IPS-18a (cell line): ENCODE data around the gene SMPDL3A.

Experiments used
- H3K27ac ChIP-seq: one replicate; pipeline ENCODE4 v1.5.1; 2013; ENCODE audit warnings: low read length
- H3K27me3 ChIP-seq: one replicate; pipeline ENCODE4 v1.6.1; 2013; ENCODE audit warnings: mild to moderate bottlenecking, low read length; ENCODE audit not compliant: control insufficient read depth, insufficient read depth
- H3K36me3 ChIP-seq: one replicate; pipeline ENCODE4 v1.6.1; 2013; ENCODE audit warnings: low read depth, low read length; ENCODE audit not compliant: control insufficient read depth
- H3K4me1 ChIP-seq: one replicate; pipeline ENCODE4 v1.6.1; 2013; ENCODE audit warnings: low read depth, low read length; ENCODE audit not compliant: control insufficient read depth
- H3K4me3 ChIP-seq: one replicate; pipeline ENCODE4 v1.5.1; 2013; ENCODE audit warnings: low read length
- H3K9ac ChIP-seq: one replicate; pipeline ENCODE4 v1.6.1; 2013; ENCODE audit warnings: mild to moderate bottlenecking, low read length, moderate library complexity
- H3K9me3 ChIP-seq: one replicate; pipeline ENCODE4 v1.6.1; 2013; ENCODE audit warnings: low read depth, low read length; ENCODE audit not compliant: control insufficient read depth

Gene SMPDL3A

DNA sequence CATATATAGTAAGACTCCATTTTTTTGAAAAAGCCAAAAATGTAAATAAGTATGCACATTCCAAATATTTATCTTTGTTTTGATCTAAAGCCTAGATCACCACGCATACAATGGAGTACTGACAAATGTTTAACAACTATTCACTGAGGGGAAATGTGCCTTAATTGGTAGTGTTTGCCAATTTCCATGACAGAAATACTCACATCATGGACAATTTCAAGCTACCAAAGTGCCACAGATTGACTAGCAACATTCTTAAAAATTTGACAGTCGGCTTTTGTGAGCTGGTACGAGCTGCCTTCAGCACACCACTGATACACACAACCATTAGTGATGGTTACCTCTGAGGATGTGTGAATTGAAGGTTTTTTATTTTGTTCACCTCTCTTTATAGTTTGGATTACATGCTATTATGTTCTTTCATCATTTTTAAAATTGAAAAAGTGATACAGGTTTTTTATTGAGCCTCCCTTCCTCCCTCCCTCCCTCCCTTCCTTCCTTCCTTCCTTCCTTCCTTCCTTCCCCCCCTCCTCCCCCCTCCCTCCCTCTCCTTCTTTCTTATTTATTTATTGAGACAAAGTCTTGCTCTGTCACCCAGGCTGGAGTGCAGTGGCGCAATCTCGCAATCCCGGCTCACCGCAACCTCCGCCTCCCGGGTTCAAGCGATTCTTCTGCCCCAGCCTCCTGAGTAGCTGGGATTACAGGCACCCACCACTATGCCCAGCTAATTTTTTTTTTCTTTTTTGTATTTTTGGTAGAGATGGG lies 19.2 kb downstream of the SMPDL3A start:
- H3K9me3 ChIP-seq = no peaks in the 10 kb centered on the region
- H3K27ac ChIP-seq = no peak overlapping the region
- H3K9ac ChIP-seq = no peak overlapping the region
- no peaks in the 10 kb centered on the region for H3K36me3 ChIP-seq
- no peaks in the 10 kb centered on the region for H3K27me3 ChIP-seq
- H3K4me1 ChIP-seq = no peaks in the 10 kb centered on the region
- H3K4me3 ChIP-seq = no peak overlapping the region

DNA sequence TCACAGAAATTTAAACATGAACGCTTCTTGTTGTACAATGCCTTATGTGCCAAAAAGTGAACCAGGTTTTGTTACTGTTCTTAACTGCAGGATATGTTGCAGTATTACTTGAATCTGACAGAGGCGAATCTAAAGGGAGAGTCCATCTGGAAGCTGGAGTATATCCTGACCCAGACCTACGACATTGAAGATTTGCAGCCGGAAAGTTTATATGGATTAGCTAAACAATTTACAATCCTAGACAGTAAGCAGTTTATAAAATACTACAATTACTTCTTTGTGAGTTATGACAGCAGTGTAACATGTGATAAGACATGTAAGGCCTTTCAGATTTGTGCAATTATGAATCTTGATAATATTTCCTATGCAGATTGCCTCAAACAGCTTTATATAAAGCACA lies 19.9 kb downstream of the SMPDL3A start:
- no peak overlapping the region for H3K9ac ChIP-seq
- no peak overlapping the region for H3K4me3 ChIP-seq
- no peaks in the 10 kb centered on the region for H3K9me3 ChIP-seq
- H3K4me1 ChIP-seq = no peaks in the 10 kb centered on the region
- no peaks in the 10 kb centered on the region for H3K36me3 ChIP-seq
- no peak overlapping the region for H3K27ac ChIP-seq
- H3K27me3 ChIP-seq = no peaks in the 10 kb centered on the region

DNA sequence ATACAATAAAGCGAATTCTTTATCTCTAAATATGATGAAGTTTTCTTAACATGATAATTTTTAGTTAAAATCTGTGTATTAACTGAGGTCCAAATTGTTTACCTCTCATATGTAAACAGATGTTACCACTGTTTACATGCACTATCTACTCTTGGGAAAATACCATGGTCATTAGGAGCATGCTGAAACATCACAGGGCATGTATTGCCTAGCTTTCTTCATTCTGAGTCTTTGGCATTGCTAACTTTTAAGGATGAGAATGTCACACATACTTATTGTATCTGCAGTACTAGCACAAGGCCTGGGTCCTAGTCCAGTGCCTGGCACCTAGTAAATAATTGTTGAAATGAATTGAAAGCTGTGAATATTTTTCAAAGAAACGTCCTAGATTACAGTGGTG lies 20.6 kb downstream of the SMPDL3A start:
- no peak overlapping the region for H3K27ac ChIP-seq
- no peaks in the 10 kb centered on the region for H3K9me3 ChIP-seq
- H3K27me3 ChIP-seq = no peaks in the 10 kb centered on the region
- no peak overlapping the region for H3K9ac ChIP-seq
- no peaks in the 10 kb centered on the region for H3K36me3 ChIP-seq
- H3K4me3 ChIP-seq = no peak overlapping the region
- H3K4me1 ChIP-seq = no peaks in the 10 kb centered on the region

DNA sequence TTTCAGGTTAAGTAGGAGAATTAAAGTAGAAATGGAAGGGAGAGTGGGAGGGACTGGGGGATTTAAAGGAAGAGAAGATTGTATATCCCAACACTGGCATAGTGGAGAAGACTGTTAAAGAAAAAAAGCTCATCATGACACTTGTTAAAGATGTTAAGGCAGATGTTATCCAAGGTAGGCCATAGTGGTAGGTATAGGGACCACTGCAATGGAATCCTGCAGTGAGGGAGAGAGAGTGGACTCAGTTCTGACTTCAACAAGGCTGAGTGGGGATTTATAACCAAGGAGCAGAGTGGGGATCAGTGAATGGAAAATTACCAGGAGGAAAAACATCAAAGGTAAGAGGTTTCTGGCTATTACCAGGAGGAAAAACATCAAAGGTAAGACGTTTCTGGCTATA lies 21.1 kb downstream of the SMPDL3A start:
- Histone ChIP-seq H3K4me1 (no peaks in the 10 kb centered on the region), H3K4me3 (no peak overlapping the region), H3K27ac (no peak overlapping the region), H3K27me3 (no peaks in the 10 kb centered on the region), H3K9ac (no peak overlapping the region), H3K9me3 (no peaks in the 10 kb centered on the region), H3K36me3 (no peaks in the 10 kb centered on the region)

DNA sequence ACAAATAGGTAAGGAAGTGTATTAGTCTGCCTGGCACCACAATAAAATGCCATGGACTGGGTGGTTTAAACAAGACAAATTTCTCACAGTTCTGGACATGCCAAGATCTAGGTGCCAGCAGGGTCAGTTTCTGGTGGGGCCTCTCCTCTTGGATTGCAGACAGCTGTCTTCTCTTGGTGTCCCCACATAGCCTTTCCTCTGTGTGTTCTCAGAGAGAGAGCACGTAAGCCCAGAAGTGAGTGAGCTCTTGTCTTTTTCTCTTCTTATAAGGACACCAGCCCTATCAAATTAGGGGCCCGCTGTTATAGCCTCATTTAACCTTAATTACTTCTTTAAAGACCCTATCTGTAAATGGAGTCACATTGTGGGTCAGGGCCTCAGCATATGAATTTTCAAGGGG lies 28.3 kb downstream of the SMPDL3A start:
- H3K27ac ChIP-seq = no peak overlapping the region
- H3K9ac ChIP-seq = no peak overlapping the region
- no peaks in the 10 kb centered on the region for H3K27me3 ChIP-seq
- no peak overlapping the region for H3K4me3 ChIP-seq
- H3K9me3 ChIP-seq = no peaks in the 10 kb centered on the region
- H3K4me1 ChIP-seq = no peaks in the 10 kb centered on the region
- H3K36me3 ChIP-seq = no peaks in the 10 kb centered on the region

DNA sequence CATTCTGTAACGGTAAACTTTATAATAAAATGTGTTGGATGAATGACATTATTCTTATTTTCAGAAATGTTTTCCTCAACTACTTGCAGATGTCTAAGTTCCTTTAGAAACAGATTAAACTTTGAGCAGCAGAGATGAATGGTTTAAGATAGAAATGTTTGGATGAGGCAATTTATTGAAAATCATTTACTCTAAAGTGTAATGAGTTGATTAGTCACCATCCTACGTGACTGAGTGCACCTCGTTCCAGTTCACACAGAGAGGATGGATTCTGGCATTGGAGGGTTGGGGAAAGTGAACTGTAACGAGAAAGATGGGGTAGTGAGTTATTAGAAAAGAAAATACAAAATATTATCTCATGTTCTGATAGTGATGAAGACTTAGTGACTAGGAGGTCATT lies 28.7 kb downstream of the SMPDL3A start:
- no peaks in the 10 kb centered on the region for H3K27me3 ChIP-seq
- no peaks in the 10 kb centered on the region for H3K9me3 ChIP-seq

DNA sequence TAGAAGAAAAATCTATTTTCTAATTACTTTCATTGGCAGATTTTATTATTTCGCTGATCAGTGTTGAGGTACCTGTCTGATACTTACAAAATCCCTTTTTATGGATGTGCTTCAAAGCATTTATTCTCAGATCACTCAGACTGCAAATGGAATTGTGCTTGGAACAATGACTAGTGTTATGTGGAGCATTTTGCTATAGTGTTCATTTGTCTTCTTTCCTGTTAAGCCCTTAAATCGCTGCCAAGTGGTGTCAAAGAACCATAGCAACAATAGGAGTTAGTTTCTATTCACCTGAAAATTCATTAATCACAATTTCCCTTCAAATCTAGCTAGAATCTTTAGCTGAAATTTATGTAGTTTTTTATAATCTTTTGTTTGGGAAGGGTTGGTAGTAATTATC lies 29.8 kb downstream of the SMPDL3A start:
- Histone ChIP-seq H3K9me3 (no peaks in the 10 kb centered on the region), H3K9ac (no peak overlapping the region), H3K27ac (no peak overlapping the region), H3K36me3 (no peaks in the 10 kb centered on the region), H3K4me3 (no peak overlapping the region), H3K4me1 (no peaks in the 10 kb centered on the region), H3K27me3 (no peaks in the 10 kb centered on the region)

More for the DNA sequence above, 28.7 kb downstream of the SMPDL3A start:
- Histone ChIP-seq H3K9ac (no peak overlapping the region), H3K27ac (no peak overlapping the region), H3K36me3 (no peaks in the 10 kb centered on the region), H3K4me3 (no peak overlapping the region), H3K4me1 (no peaks in the 10 kb centered on the region)

DNA sequence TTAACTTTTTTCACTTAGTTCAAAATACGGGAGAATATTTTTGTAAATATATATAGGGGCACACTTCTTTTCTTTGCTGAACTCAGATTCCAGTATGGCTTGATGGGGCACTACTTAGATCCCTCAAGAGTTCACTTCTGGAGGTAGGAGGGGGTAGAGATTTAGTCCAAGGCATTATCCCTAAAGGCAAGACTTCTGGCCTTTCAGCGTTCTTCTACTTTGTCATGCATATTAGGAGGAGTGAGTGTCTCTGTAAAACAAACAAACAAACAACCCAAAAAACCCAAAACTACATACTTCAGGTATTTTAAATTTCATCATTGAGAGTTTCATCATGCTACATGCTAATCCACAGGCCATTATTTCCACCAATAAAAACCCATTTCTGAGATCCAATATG lies 32.0 kb downstream of the SMPDL3A start:
- Histone ChIP-seq H3K4me1 (peaks cover 3% of the 10 kb centered on the region), H3K4me3 (no peak overlapping the region), H3K9me3 (no peaks in the 10 kb centered on the region), H3K9ac (no peak overlapping the region), H3K27ac (no peak overlapping the region), H3K27me3 (no peaks in the 10 kb centered on the region), H3K36me3 (no peaks in the 10 kb centered on the region)

DNA sequence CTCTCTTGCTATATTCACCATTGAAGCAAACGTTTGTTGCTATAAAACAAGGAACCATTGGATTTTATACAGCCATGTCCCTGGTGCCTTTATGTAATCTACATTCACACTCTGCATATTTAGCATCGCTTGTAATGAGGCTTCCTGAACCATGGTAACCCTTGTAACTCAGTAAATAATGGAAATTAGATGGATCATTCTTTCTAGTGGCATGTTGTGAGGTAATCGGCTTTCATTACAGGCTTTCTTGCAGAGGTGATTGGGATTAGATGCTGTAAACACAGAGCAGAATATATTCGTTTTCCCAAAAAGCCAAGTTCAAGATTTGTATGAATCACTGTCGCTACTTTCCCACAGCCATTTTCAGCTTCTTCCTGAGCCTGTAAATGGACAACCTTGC lies 36.1 kb downstream of the SMPDL3A start:
- H3K36me3 ChIP-seq = no peaks in the 10 kb centered on the region
- no peak overlapping the region for H3K27ac ChIP-seq
- peaks cover 23% of the 10 kb centered on the region for H3K4me1 ChIP-seq
- no peaks in the 10 kb centered on the region for H3K27me3 ChIP-seq
- no peaks in the 10 kb centered on the region for H3K9me3 ChIP-seq
- no peak overlapping the region for H3K4me3 ChIP-seq
- no peak overlapping the region for H3K9ac ChIP-seq

DNA sequence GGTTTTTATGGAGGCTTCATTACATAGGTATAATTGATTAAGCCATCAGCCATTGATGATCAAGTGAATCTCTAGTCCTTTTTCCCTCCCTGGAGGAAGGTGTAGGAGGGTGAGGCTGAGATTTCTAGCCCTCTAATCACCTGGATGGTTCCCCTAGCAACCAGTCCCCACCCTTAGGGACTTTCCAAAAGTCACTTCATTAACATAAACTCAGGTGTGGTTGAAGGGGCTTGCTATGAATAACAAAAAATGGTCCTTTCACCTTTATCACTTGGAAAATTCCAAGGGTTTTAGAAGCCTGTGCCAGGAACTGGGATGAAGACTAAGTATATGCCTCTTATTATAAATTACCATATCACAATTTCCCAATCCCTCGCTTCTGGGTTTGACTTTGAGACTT lies 40.4 kb downstream of the SMPDL3A start:
- peak overlapping the region; percentile 56 for H3K27ac ChIP-seq
- no peaks in the 10 kb centered on the region for H3K36me3 ChIP-seq
- H3K9me3 ChIP-seq = no peaks in the 10 kb centered on the region
- no peaks in the 10 kb centered on the region for H3K27me3 ChIP-seq
- H3K9ac ChIP-seq = peak overlapping the region; percentile 32
- peak overlapping the region; percentile 36 for H3K4me3 ChIP-seq
- H3K4me1 ChIP-seq = peaks cover 44% of the 10 kb centered on the region

DNA sequence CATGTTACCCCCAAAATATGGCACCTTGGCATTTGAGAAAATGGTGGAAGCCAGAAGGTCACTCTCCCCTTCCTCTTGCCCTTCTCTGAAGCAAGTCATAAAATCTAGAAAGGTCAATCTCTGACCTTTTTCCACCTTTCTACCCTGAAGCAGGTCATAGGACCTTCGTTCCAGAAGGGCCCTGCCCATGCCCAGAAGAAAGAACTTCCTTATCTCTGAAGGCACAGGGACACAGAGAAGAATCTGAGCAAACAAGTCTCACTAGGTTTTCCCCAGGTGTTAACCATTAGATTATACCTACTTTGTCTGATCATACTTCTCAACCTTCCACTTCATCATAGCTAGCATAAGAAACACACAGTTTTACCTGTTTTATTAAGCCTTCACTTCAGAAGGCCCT lies 42.5 kb downstream of the SMPDL3A start:
- Histone ChIP-seq H3K9ac (no peak overlapping the region), H3K27ac (no peak overlapping the region), H3K36me3 (no peaks in the 10 kb centered on the region), H3K9me3 (no peaks in the 10 kb centered on the region), H3K27me3 (no peaks in the 10 kb centered on the region), H3K4me3 (no peak overlapping the region), H3K4me1 (peaks cover 41% of the 10 kb centered on the region)

DNA sequence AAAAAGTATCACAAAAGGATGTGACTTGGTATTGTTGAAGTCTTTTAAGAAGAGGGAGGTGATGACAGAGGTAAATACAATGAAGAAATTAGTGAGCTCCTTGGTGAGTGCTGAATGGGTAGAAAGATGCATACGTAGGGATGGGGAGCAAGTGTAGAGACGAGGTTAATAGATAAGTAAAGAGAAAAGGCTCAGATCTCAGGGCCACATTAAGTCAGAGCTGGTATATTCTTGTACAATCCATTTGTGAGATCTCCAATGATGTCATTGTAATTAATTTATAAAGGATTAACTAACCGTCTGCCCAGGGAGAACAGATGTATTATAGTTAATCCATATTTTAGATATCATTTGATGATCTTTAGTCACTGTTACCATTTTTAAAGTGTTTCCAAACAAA lies 43.4 kb downstream of the SMPDL3A start:
- H3K4me3 ChIP-seq = peak overlapping the region; percentile 8
- peaks cover 41% of the 10 kb centered on the region for H3K4me1 ChIP-seq
- H3K27ac ChIP-seq = no peak overlapping the region
- H3K9ac ChIP-seq = no peak overlapping the region
- no peaks in the 10 kb centered on the region for H3K36me3 ChIP-seq
- no peaks in the 10 kb centered on the region for H3K9me3 ChIP-seq
- no peaks in the 10 kb centered on the region for H3K27me3 ChIP-seq
